Activated CD8-positive, alpha-beta memory T cell treated with anti-CD3 and anti-CD28 coated beads for 1 hour (primary cell): ENCODE measurements around the gene SEPTIN10.
A peak's percentile ranks its signal among the peaks of the same experiment; 100 is the strongest.
"Not testable (repeated sequence)": the region's sequence is repeated elsewhere in the genome, so short reads cannot be mapped to it uniquely, and the experiment has no call there.

Experiments used
- DNase-seq, 2 donors: peaks; one replicate each; pipeline ENCODE4 v3.0.0-alpha.2; 2020; ENCODE audit warnings: low read depth in 1 of 2; ENCODE audit errors: extremely low read depth in 1 of 2

Gene SEPTIN10

DNA sequence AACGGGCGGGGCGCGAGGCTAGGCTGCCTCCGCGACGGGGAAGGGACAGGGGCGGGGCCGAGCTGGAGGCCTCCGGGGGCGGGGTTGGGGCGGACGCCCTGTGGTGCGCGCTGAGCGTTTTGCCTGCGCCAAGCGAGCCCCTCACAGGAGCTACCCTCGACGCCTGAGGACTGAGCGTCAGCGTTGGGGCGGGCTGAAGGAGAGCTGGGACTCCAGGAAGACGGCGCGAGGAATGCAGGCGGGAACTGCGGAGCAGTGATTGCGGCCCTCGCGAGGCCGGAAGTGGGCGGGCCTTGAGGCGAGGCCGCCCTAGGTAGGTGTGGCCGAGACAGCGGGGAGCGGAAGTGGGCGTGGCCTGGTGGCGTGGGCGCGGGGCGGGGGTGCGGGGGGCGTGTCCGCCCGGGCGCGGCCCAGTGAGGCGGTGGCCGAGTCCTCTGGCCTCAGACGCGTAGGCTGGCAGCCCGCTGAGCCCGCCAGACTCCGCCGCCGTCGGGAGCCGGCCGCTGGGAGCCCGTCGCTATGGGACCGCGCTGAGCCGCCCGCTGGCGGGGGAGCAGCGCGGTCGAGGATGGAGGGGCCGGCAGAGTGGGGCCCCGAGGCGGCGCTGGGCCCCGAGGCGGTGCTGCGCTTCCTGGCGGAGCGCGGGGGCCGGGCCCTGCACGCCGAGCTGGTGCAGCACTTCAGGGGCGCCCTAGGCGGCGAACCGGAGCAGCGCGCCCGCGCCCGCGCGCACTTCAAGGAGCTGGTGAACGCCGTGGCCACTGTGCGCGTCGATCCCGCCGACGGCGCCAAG, at the start of gene SEPTIN10, which contains the start of gene SOWAHC:
Gene SEPTIN10 (minus strand): TSS at position 45 of the 793 bp plus-strand sequence. CDS start 139 bp downstream, outside the sequence.
Gene SOWAHC (plus strand): TSS at position 443 of the 793 bp plus-strand sequence. CDS start 126 bp downstream, at position 569.
- peak; percentile 35 to 63 for DNase-seq

- DNase-seq: no peak
Observed at GRCh38 chr2:109662889-109663288, 49.1 kb upstream of the SEPTIN10 start.

GRCh38 chr2:109660046-109660860, 46.5 kb upstream of the SEPTIN10 start:
- no peak for DNase-seq

DNA sequence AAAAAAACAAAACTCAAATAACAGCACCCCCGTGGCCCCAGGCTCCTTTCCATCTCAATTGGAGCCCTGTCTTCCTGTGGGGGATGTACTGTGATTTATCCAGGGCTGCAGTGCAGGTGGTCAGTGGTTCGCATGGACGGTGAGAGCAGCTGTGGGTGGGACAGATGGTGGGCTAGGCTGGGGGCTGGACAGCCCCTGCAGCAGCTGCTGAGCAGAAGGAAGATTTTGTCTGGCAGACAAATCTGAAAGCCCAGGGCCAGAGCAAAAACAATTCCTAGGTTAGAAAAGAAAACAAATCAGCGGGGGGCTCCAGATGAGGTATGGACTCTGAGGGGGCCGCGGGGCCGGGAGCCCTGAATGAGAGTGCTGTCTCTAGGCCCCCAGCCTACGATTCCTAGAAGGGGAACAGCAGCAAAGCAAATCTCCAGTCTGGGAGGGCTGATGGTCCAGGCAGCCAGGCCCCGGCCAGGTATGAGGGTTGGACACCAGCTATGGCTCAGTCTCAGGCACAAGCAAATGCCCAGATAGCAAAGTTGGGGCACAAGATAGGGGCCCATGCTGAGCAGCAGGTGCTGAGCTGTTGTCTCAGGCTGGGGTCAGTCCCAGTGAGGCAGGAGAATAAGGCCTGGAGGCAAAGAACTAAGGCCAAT, 45.8 kb upstream of the SEPTIN10 start:
- DNase-seq: no peak

DNA sequence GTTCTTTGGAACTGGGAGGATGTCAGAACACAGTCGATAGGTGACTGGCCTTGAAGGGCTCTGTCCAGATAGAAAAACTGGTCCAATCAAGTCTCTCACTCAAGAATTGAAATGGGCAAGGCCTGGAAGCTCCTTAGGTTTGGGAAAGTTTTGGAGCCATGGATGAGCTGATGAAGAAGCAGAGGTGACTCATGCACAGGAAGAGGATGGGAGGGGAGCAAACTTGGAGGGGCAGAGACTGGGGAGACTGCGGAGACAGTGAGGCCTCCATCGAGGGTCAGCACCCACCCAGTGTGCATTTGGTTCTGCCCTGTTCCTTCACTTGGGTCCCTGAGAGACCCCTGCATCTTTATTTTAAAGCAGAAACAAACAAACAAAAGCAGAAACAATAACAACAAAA, 41.5 kb upstream of the SEPTIN10 start:
- no peak for DNase-seq

- no peak for DNase-seq
Observed at GRCh38 chr2:109654326-109655050, 40.7 kb upstream of the SEPTIN10 start.

DNA sequence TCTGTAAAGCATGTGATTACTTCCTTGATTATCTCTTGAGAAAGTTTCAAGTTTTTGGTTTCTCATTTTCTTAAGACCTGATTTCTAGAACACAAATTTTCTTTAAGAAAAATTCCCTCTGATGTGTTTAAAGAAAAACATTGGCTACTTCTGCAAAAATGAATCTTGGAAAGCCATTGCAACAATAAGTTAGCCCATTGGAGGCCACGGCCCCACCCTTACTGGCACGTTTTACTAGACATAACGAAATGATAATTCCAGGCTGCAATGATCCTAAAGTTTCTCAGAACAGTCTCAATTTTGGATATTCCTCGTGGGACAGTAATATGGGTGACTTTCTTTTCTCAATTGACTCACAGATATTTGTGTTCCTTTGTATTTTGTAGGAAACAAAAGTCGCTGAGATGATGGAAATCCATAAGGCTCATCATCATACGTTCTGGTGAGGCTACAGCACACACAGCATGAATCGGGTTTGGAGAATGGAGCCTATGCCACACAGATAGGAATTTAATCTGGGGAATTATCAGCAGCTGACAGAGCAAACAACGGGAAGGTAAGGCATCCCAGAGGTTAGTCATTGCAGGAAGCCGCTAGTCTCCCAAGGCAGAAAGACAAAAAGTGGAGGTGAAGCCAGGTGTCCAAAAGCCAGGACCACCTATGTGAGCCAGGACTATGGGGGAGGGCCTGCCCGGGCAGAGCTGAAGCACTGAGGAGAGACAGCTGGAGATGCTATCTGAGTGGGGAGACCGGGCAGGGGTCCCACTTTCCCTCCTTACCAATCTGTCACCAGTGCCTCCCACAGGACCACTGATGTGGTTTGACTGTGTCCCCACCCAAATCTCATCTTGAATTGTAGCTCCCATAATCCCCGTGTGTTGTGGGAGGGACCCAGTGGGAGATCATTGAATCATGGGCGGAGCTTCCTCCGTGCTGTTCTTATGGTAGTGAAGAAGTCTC, 36.2 kb upstream of the SEPTIN10 start:
- DNase-seq: no peak

GRCh38 chr2:109648041-109648527, 34.3 kb upstream of the SEPTIN10 start:
- no peak for DNase-seq

GRCh38 chr2:109647636-109648035, 33.9 kb upstream of the SEPTIN10 start:
- DNase-seq: no peak

DNA sequence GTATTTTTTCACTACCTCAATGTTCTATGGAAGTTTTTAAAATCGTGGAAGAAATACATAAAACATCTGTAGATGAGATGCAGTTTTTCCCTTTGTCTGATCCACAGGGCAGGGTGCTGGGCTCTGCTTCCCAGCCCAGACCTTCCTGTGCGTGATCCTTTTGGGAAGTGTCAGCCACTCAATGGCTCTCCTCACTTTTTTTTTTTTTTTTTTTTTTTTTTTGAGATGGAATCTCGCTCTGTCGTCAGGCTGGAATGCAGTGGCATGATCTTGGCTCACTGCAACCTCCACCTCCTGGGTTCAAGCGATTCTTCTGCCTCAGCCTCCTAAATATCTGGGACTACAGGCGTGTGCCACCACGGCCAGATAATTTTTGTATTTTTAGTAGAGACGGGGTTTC, 33.2 kb upstream of the SEPTIN10 start:
- no peak for DNase-seq

- DNase-seq: no peak
Observed at GRCh38 chr2:109645412-109646184, 31.8 kb upstream of the SEPTIN10 start.

DNA sequence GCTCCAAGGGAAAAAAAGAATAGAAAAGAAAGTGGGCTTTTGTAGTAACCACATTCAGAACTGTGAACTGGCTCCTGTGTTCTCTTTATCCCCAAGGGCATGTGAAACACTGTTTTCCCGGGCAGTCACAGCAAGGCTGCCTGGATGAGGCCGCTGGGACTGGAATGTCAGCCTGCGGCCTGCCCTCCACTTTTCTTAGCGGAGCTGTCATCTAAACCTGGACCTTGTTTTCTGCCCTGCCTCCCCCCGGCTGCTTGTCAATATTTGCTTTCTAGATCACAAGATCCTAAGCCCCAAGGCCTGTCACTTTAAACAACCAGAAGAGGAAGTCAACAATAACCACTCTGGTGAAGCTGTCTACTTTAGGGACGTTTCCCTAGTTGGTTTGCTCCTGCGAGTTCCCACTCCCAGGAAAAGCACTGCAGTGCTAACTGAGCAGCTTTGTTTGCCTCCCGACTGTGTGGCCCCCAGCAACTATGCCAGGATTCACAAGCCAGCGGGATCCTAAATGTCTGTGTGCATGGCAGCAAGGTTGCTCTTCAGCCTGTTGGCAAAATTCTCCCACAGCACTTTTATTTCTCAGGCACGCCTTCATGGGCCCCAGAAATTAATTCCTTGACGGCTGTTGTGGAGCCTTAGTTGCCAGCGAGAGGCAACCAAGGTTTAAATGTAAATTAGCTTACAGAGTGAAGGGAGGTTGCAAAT, 31.0 kb upstream of the SEPTIN10 start:
- no peak for DNase-seq

GRCh38 chr2:109640000-109640399, 26.2 kb upstream of the SEPTIN10 start:
- DNase-seq: not testable (repeated sequence)

- no peak for DNase-seq
Observed at GRCh38 chr2:109638795-109639194, 25.0 kb upstream of the SEPTIN10 start.

- no peak for DNase-seq
Observed at GRCh38 chr2:109637749-109638570, 24.2 kb upstream of the SEPTIN10 start.

GRCh38 chr2:109636317-109636716, 22.6 kb upstream of the SEPTIN10 start:
- no peak for DNase-seq
